ENCODE data around the gene CPLX1. TPM values are rescaled to one million over a fixed set of nuclear protein-coding genes. Genes with fewer than 3 reads are reported as not detected.

Gene CPLX1
- total RNA-seq, 1 donor from 2014 or later = 0.46 TPM

- Mint-ChIP-seq H3K4me3 (ENCODE audit: unreplicated experiment) (no peak overlapping the region), H3K36me3 (ENCODE audit: low read depth, unreplicated experiment) (peaks cover 14% of the 10 kb centered on the region), H3K27me3 (ENCODE audit: unreplicated experiment) (peaks cover 8% of the 10 kb centered on the region), H3K27ac (ENCODE audit: unreplicated experiment) (no peak overlapping the region), H3K9me3 (ENCODE audit: unreplicated experiment) (no peaks in the 10 kb centered on the region), H3K4me1 (ENCODE audit: unreplicated experiment) (peaks cover 3% of the 10 kb centered on the region)
- no peak for DNase-seq (ENCODE audit: low spot score)
- no peak for TF ChIP-seq CTCF (IDR thresholded peaks at IDR 0.05; ENCODE audit: unreplicated experiment)
Observed at GRCh38 chr4:845233-845835, 19.4 kb upstream of the CPLX1 start.

DNA sequence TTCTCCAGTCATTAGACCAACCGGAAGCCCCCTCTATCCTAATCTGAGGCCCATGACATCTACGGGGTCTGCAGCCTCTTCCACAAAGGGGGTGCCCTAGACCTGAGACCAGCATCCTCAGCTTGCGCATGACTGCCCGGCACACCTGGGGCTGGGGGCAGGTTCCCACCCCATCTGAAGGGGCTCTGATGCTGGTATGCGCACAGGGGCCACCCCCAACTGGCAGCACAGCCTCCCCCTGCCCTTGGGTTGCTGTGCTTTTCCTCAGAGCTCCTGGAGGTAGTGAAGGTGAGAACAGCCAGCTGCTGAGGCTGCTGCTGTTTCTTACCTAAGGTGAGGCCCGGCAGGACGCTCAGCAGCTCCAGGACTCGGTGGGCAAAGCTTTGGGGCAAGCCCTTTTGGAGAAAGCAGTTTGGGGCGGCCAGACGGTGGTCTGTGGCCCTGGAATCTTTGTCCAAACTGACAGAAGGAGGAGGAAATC is 18.9 kb upstream of the CPLX1 start:
- Mint-ChIP-seq H3K27ac (ENCODE audit: unreplicated experiment) (no peak overlapping the region), H3K4me1 (ENCODE audit: unreplicated experiment) (peaks cover 3% of the 10 kb centered on the region), H3K9me3 (ENCODE audit: unreplicated experiment) (no peaks in the 10 kb centered on the region), H3K36me3 (ENCODE audit: low read depth, unreplicated experiment) (peaks cover 14% of the 10 kb centered on the region), H3K4me3 (ENCODE audit: unreplicated experiment) (no peak overlapping the region), H3K27me3 (ENCODE audit: unreplicated experiment) (peaks cover 8% of the 10 kb centered on the region)
- no peak for TF ChIP-seq CTCF (IDR thresholded peaks at IDR 0.05; ENCODE audit: unreplicated experiment)
- no peak for DNase-seq (ENCODE audit: low spot score)

DNA sequence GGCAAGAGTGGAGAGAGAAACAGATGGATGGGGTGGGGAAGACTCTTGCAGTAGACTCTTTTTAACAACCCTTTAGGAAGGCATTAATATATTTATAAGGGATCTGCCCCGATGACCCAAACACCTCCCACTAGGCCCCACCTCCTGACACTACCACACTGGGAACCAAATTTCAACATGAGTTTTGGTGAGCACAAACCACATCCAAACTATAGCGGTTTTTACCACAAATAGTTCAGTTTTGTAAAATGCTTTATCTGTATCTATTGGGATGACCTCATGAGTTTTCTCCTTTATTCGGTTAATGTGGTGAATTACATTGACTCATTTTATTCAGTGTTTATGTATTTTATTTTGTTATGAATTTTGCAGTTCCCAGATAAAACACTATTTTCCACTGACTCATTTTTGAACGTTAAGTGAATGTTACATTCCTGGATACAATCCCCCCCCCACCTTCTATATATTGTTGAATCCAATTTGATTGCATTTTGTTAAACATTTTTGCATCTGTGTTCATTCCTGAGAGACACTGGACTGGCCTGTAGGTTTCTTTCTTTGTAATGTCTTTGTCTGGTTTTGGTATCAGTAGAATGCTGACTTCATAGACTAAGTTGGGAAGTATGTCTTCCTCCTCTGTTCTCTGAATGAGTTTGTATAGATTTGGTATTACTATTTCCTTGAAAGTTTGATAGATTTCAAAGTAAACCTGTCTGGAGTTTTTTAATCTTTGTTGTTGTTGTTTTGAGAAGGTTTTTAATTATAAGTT is 13.9 kb upstream of the CPLX1 start:
- H3K9me3 Mint-ChIP-seq (ENCODE audit: unreplicated experiment) = no peaks in the 10 kb centered on the region
- H3K36me3 Mint-ChIP-seq (ENCODE audit: low read depth, unreplicated experiment) = peaks cover 8% of the 10 kb centered on the region
- DNase-seq (ENCODE audit: low spot score) = no peak
- H3K4me3 Mint-ChIP-seq (ENCODE audit: unreplicated experiment) = no peak overlapping the region
- peaks cover 4% of the 10 kb centered on the region for H3K27me3 Mint-ChIP-seq (ENCODE audit: unreplicated experiment)
- H3K27ac Mint-ChIP-seq (ENCODE audit: unreplicated experiment) = no peak overlapping the region
- H3K4me1 Mint-ChIP-seq (ENCODE audit: unreplicated experiment) = peaks cover 3% of the 10 kb centered on the region
- TF ChIP-seq CTCF (IDR thresholded peaks at IDR 0.05; ENCODE audit: unreplicated experiment) = no peak

GRCh38 chr4:837772-838171 is 11.8 kb upstream of the CPLX1 start:
- Mint-ChIP-seq H3K9me3 (ENCODE audit: unreplicated experiment) (no peaks in the 10 kb centered on the region), H3K27ac (ENCODE audit: unreplicated experiment) (no peak overlapping the region), H3K4me3 (ENCODE audit: unreplicated experiment) (no peak overlapping the region), H3K27me3 (ENCODE audit: unreplicated experiment) (peaks cover 6% of the 10 kb centered on the region), H3K36me3 (ENCODE audit: low read depth, unreplicated experiment) (peaks cover 3% of the 10 kb centered on the region), H3K4me1 (ENCODE audit: unreplicated experiment) (no peaks in the 10 kb centered on the region)
- DNase-seq (ENCODE audit: low spot score) = no peak
- TF ChIP-seq CTCF (IDR thresholded peaks at IDR 0.05; ENCODE audit: unreplicated experiment) = no peak

DNA sequence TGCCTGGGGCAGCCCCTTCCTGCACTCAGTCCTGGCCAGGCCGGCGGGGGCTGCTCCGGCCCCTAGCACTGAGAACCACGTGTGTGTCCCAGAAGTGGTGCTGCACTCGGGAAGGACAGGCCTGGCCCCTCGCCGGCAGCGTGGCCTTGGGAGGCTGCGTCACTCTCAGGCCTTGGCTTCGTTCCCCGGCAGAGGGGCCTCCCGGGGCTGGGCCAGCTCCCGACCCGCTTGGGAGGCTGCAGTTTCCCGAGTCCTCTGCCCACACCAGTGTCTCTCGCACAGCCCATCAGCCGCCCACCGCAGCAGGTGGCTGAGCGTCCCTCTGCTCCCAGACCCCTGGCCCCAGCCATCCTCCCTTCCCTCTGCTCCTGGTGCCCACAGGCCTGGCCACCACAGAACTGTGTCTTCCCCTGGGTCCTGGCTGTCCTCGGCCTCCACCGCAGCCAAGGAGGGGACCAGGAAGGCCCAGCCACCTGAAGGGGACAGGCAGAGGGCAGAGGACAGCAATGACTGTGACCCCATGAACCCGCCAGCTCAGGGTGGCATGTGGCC is 10.9 kb upstream of the CPLX1 start:
- no peaks in the 10 kb centered on the region for H3K4me1 Mint-ChIP-seq (ENCODE audit: unreplicated experiment)
- H3K4me3 Mint-ChIP-seq (ENCODE audit: unreplicated experiment) = no peak overlapping the region
- peaks cover 6% of the 10 kb centered on the region for H3K27me3 Mint-ChIP-seq (ENCODE audit: unreplicated experiment)
- no peaks in the 10 kb centered on the region for H3K9me3 Mint-ChIP-seq (ENCODE audit: unreplicated experiment)
- no peak for DNase-seq (ENCODE audit: low spot score)
- H3K36me3 Mint-ChIP-seq (ENCODE audit: low read depth, unreplicated experiment) = no peaks in the 10 kb centered on the region
- no peak overlapping the region for H3K27ac Mint-ChIP-seq (ENCODE audit: unreplicated experiment)
- TF ChIP-seq CTCF (IDR thresholded peaks at IDR 0.05; ENCODE audit: unreplicated experiment) = no peak

All from endothelial cell (in vitro differentiated cells).